ENCODE data around the gene CYB561D2.

Gene CYB561D2

DNA sequence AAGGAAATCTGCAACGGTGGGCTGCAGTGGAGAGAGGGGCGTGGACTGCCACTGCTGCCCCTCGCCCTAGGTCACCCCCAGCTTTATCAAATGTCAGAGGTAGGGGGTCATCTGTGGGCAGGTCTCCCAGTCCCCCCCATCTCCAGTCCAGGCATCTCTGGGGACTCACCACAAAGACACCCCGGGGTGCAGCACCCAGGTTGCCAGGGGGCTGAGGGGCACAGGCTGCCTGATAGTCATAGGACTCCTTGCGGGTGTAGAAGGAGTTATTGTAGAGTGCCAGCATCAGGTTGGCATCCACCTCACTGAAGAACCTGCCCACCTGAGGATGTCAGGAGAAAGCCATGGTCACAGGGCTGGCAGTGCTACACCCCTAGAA is 15.2 kb downstream of the CYB561D2 start:
- ATAC-seq = no peak
- TF ChIP-seq ZNF565 (CRISPR knock-in tag; conservative IDR thresholded peaks at IDR 0.05; ENCODE audit: low read depth) (no peak), CSDC2 (CRISPR knock-in tag; IDR thresholded peaks at IDR 0.05) (no peak), ZFP3 (CRISPR knock-in tag; IDR thresholded peaks at IDR 0.05) (no peak), ISL1 (CRISPR knock-in tag; IDR thresholded peaks at IDR 0.05) (no peak), BACH2 (CRISPR knock-in tag; IDR thresholded peaks at IDR 0.05; ENCODE audit: borderline replicate concordance) (no peak), RARB (CRISPR knock-in tag; IDR thresholded peaks at IDR 0.05) (no peak), ZFP30 (CRISPR knock-in tag; IDR thresholded peaks at IDR 0.05) (no peak), ZNF70 (CRISPR knock-in tag; IDR thresholded peaks at IDR 0.05) (no peak)
- TF ChIP-seq, protein P1, sequence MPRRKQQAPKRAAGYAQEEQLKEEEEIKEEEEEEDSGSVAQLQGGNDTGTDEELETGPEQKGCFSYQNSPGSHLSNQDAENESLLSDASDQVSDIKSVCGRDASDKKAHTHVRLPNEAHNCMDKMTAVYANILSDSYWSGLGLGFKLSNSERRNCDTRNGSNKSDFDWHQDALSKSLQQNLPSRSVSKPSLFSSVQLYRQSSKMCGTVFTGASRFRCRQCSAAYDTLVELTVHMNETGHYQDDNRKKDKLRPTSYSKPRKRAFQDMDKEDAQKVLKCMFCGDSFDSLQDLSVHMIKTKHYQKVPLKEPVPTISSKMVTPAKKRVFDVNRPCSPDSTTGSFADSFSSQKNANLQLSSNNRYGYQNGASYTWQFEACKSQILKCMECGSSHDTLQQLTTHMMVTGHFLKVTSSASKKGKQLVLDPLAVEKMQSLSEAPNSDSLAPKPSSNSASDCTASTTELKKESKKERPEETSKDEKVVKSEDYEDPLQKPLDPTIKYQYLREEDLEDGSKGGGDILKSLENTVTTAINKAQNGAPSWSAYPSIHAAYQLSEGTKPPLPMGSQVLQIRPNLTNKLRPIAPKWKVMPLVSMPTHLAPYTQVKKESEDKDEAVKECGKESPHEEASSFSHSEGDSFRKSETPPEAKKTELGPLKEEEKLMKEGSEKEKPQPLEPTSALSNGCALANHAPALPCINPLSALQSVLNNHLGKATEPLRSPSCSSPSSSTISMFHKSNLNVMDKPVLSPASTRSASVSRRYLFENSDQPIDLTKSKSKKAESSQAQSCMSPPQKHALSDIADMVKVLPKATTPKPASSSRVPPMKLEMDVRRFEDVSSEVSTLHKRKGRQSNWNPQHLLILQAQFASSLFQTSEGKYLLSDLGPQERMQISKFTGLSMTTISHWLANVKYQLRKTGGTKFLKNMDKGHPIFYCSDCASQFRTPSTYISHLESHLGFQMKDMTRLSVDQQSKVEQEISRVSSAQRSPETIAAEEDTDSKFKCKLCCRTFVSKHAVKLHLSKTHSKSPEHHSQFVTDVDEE (CRISPR knock-in tag; IDR thresholded peaks at IDR 0.05) = no peak

DNA sequence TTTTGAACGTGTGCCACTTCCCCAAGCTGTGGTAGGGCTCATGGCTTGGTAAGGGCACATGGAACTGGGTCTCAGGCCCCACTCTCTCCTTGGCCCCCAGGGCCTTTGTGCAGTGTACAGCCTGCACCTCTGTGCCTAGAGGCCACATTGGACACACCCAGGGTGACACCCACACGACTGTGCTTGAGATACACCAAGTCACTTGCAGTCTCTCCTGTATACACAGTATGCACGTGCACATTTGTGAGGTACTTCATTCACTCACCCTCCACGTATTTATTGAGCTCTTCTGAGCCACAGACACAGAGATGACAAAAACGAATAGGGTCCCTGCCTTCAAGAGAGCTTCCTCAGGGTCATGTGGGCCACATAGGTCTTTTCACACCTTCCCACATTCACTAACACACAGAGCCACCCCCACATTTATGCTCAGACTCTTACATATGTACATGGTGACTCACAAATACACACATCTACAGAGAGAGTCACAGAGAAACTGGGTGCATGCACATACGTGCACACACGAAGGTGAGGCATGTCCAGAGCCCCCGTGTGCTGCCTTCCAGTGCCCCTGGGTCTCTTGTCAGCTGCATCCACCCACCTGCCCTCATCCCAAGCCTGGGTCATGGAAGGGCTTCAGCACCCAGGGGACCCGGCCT is 18.5 kb downstream of the CYB561D2 start:
- no peak for ATAC-seq
- no peak for TF ChIP-seq RARB (CRISPR knock-in tag; IDR thresholded peaks at IDR 0.05)
- no peak for TF ChIP-seq GLIS3 (CRISPR knock-in tag; IDR thresholded peaks at IDR 0.05)
- TF ChIP-seq, protein P2, sequence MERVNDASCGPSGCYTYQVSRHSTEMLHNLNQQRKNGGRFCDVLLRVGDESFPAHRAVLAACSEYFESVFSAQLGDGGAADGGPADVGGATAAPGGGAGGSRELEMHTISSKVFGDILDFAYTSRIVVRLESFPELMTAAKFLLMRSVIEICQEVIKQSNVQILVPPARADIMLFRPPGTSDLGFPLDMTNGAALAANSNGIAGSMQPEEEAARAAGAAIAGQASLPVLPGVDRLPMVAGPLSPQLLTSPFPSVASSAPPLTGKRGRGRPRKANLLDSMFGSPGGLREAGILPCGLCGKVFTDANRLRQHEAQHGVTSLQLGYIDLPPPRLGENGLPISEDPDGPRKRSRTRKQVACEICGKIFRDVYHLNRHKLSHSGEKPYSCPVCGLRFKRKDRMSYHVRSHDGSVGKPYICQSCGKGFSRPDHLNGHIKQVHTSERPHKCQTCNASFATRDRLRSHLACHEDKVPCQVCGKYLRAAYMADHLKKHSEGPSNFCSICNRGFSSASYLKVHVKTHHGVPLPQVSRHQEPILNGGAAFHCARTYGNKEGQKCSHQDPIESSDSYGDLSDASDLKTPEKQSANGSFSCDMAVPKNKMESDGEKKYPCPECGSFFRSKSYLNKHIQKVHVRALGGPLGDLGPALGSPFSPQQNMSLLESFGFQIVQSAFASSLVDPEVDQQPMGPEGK (CRISPR knock-in tag; IDR thresholded peaks at IDR 0.05; ENCODE audit: borderline replicate concordance) = no peak
- TF ChIP-seq SNAI2 (CRISPR knock-in tag; IDR thresholded peaks at IDR 0.05) = no peak
- TF ChIP-seq ZFP30 (CRISPR knock-in tag; IDR thresholded peaks at IDR 0.05) = no peak
- TF ChIP-seq, protein P3, sequence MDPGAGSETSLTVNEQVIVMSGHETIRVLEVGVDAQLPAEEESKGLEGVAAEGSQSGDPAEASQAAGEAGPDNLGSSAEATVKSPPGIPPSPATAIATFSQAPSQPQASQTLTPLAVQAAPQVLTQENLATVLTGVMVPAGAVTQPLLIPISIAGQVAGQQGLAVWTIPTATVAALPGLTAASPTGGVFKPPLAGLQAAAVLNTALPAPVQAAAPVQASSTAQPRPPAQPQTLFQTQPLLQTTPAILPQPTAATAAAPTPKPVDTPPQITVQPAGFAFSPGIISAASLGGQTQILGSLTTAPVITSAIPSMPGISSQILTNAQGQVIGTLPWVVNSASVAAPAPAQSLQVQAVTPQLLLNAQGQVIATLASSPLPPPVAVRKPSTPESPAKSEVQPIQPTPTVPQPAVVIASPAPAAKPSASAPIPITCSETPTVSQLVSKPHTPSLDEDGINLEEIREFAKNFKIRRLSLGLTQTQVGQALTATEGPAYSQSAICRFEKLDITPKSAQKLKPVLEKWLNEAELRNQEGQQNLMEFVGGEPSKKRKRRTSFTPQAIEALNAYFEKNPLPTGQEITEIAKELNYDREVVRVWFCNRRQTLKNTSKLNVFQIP (CRISPR knock-in tag; IDR thresholded peaks at IDR 0.05; ENCODE audit: borderline replicate concordance, low read depth) = no peak
- no peak for TF ChIP-seq TCF4 (CRISPR knock-in tag; IDR thresholded peaks at IDR 0.05; ENCODE audit: borderline replicate concordance)

DNA sequence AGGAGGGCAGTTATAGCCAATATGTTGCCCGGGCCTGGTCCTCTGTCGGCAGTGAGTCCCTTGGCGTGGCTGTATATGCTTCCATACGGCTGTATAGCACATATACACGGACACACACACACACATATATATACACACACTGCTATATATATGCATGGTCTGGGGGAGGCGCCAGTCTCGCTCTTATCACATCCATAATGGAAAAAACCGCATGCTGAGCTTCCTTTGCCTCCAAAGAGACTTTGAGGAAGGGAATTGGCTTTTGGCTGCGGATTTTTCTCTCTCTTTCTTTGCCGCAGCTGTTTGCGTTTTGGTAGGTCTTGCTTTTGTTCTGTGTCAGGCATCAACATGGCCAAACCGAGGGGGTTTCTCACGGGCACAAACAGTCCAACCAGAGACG is 19.9 kb downstream of the CYB561D2 start:
- ATAC-seq = peak; percentile 65
- TF ChIP-seq, protein P4, sequence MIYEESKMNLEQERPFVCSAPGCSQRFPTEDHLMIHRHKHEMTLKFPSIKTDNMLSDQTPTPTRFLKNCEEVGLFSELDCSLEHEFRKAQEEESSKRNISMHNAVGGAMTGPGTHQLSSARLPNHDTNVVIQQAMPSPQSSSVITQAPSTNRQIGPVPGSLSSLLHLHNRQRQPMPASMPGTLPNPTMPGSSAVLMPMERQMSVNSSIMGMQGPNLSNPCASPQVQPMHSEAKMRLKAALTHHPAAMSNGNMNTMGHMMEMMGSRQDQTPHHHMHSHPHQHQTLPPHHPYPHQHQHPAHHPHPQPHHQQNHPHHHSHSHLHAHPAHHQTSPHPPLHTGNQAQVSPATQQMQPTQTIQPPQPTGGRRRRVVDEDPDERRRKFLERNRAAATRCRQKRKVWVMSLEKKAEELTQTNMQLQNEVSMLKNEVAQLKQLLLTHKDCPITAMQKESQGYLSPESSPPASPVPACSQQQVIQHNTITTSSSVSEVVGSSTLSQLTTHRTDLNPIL (CRISPR knock-in tag; IDR thresholded peaks at IDR 0.05; ENCODE audit: low read depth) = no peak
- TF ChIP-seq ZFP3 (CRISPR knock-in tag; IDR thresholded peaks at IDR 0.05) (no peak), SNAI2 (CRISPR knock-in tag; IDR thresholded peaks at IDR 0.05) (no peak), ZNF8 (CRISPR knock-in tag; IDR thresholded peaks at IDR 0.05) (no peak), ZFP30 (CRISPR knock-in tag; IDR thresholded peaks at IDR 0.05) (no peak), ZNF70 (CRISPR knock-in tag; IDR thresholded peaks at IDR 0.05) (no peak), BACH2 (CRISPR knock-in tag; IDR thresholded peaks at IDR 0.05; ENCODE audit: borderline replicate concordance) (no peak), ZC3H10 (CRISPR knock-in tag; IDR thresholded peaks at IDR 0.05) (no peak), ISL1 (CRISPR knock-in tag; IDR thresholded peaks at IDR 0.05) (no peak), CSDC2 (CRISPR knock-in tag; IDR thresholded peaks at IDR 0.05) (no peak)
- TF ChIP-seq, protein P2 (CRISPR knock-in tag; IDR thresholded peaks at IDR 0.05; ENCODE audit: borderline replicate concordance) = no peak
- TF ChIP-seq, protein P5, sequence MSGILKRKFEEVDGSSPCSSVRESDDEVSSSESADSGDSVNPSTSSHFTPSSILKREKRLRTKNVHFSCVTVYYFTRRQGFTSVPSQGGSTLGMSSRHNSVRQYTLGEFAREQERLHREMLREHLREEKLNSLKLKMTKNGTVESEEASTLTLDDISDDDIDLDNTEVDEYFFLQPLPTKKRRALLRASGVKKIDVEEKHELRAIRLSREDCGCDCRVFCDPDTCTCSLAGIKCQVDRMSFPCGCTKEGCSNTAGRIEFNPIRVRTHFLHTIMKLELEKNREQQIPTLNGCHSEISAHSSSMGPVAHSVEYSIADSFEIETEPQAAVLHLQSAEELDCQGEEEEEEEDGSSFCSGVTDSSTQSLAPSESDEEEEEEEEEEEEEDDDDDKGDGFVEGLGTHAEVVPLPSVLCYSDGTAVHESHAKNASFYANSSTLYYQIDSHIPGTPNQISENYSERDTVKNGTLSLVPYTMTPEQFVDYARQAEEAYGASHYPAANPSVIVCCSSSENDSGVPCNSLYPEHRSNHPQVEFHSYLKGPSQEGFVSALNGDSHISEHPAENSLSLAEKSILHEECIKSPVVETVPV (CRISPR knock-in tag; IDR thresholded peaks at IDR 0.05) = no peak
- TF ChIP-seq, protein P3 (CRISPR knock-in tag; IDR thresholded peaks at IDR 0.05; ENCODE audit: borderline replicate concordance, low read depth) = no peak
